Fibroblast of upper back skin (primary cell): ENCODE data around the gene ARHGAP20.
"Not testable (repeated sequence)": the region's sequence is repeated elsewhere in the genome, so short reads cannot be mapped to it uniquely, and the experiment has no call there.

Source experiments
- DNase-seq: peaks from one replicate; pipeline ENCODE4 v3.0.0-alpha.2; 2013

The ARHGAP20 gene

DNA sequence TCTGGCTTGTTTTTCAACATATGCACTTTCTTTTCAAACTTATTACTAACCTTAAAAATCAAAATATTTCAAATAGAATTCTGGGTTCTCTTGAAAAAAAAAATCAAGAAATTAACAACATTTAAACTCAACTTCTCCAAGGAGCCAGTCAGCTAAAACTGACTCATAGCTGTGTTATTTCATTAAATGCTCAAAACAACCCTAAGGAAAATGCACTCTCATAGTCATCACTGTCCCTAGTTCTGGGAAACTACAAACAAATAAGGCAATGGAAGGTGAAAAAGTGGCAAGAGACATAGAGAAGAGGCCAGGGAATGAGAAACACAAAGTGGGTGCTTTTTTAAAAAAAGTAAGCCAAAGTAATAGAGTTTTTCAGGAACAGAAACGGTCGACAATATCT lies 4.1 kb upstream of the ARHGAP20 start:
- peak; percentile 27 for DNase-seq

DNA sequence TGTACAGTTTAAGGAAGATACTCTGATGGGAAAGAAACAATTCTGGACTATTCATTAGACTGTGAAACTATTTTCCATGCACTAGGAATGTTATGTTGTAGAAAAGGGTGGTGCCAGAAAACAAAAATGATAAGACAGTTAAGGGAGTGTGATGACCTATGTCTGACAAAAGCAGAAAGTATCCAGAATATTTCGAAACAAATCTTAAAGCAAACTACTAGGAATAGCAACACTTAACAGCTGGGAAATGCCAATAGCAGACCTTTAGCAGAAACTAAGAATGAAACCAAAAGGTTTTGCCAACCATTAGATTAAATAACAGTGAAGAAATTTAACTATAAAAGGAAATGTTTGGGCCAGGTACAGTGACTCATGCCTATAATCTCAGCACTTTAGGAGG lies 3.3 kb upstream of the ARHGAP20 start:
- peak; percentile 72 for DNase-seq

DNA sequence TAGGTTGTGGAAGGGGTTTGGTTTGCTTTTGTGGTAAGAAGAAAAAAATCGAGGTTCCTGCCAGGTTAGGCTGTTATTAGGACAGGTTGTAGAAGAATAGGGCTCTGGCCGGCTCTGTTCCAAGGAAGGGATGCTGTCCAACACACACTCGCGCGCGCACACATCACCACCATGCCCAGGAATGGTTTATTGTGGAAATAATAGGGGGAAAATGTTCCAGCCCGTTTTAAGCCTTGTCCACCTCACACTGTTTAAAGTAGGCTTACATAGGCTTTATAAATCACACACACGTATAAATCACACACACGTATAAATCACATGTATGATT lies 1.2 kb upstream of the ARHGAP20 start:
- no peak for DNase-seq

DNA sequence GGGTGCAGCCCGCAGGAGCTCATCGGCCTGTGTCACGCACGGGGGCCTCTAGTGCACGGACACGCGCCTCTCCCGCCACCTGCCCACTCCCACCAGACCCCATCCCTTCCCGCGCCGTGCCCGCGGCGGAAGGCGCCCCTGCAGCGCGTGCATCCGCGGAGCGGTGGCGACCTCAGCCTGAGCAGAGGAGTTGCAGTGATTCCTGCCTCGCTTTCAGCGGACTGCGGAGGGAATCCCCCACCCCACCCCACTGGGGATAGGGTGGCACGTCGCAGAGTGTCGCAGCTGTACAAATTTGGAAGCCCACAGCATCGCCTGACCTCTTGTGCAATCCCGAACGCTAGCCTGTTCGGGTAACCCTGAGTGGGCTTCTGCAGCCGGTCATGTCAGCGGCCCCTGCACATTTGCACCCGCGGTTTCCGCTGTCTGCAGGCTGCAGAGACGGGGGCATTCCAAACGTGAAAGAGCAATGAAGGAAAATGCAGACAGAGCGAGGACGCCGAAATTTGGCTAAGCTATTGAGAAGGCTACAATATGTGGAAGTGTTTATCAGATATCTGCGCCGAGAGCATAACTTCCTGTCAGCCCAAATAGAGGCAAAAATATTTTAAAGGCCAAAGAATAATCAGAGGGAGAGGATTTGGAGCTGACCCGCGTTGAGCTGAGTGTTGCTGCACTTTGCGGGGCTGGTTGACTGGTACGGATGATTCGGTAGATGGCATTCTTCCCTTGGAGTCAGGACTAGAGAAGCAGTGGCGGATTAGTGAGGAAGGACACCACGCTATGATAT lies 617 bp upstream of the ARHGAP20 start:
- DNase-seq, result peak; percentile 25

DNA sequence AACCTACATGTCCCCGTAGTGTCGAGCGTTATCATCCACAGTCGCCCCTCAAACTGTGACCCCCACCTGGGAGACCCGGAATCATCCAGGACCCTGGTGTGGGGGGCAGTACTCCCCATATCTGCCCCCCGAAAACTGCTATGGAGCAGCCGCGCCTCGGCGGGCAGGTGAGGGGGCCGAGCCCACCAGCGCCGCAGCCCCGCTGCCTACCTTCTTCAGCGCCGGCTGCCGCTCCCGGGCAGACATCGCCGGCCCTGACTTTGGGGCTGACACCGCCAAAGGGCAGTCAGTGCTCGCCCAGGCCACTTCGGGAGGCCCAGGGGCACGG lies 825 bp downstream of the ARHGAP20 start:
- DNase-seq, result no peak

DNA sequence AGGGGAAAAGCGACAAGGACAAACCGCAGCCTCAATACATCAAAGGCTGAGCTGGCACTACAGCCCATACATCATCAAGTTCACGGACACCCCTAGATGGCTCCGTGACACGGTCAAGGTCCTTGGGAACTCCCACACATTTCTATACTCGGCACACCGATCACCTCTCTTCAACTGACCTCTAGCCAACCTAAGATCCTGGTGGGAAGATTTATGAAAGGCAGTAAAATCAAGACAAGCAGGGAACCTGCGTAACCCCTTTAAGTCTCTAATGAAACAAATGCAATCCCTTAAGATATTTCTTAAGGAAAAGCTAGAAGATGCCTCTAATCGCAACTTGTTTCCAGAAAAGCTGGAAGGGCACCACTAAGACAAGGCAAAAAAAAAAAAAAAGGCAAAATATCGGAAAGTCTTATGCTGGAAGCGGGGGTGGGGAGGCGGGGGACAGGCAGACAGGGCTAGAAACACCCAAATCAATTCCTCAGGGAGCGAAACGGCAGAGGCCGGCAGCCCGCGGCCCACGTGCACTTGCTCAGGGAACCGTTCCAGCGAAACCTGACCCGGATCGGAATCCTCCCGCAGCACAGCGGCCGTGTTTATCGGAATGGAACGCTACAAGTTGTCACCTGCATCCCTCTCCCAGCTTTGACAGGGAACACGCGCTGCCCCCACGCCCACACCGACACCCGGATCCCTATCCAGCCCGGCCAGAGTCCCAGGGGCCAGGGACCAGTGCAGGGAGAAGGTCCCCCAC lies 1.4 kb downstream of the ARHGAP20 start:
- no peak for DNase-seq

DNA sequence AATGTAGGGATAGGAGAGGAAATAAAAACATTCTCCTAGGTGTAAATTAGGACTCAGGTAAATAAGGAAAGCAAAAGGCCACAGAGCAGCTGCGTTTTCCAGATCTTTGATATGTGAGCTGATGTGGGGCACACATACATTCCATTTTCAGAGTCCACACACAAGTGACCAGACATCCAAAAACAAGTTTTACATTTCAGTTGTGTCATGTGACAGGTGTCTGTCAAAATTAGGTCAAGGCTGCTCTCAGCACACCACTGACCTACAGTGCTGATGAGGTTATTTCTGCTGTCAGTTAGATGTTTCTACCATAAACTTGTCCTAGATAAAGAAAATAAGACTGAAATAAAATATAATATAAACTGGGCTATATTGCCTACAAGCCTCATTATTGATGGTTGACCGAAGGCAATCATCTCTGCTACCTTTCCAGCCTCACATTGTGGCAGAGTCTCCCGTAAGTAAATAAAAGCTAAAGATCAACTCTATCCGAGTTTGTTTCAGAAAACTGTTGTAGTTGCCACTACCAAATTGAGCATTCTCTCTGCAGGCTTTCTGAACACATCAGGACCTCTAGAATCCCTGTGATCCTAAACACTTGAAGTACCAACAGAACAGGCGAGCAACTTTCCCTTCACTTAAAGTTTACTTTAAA lies 7.9 kb downstream of the ARHGAP20 start:
- no peak for DNase-seq

DNA sequence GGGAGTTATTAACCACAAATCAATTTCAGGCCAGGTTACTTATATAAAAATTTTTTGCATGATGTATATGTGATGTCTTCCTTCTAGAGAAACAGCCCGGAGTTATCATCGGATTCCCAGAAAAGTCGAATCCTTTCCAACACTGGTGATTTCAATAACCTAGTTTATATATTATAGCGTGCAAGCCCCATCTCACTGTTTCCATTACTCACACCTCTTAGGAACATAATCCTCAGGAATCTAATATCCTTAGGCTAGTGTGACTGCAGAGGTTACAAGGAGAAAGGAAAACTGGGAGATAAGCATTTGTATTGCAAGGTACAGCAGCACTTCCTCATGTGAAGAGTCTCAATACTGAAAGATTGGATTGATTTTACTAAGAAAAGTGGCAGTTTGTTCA lies 20.3 kb downstream of the ARHGAP20 start:
- DNase-seq, result peak; percentile 22

DNA sequence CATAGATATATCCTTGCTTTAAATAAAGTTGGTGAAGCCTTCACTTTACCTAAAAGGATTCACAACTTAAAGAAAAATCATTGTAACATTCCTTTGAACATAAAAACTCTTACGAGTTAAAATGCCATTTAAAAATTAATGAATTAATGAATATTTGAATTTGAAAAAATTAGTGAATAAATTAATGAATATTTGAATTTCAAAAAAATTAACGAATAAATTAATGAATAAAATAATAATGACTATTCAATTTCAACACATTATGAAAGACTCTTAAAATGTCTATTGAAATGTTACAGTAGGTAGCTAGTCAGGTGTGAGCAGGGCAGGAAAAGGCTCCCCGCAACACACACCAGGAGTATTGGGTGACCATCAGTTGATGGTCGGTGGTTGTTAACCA lies 22.9 kb downstream of the ARHGAP20 start:
- DNase-seq, result no peak

DNA sequence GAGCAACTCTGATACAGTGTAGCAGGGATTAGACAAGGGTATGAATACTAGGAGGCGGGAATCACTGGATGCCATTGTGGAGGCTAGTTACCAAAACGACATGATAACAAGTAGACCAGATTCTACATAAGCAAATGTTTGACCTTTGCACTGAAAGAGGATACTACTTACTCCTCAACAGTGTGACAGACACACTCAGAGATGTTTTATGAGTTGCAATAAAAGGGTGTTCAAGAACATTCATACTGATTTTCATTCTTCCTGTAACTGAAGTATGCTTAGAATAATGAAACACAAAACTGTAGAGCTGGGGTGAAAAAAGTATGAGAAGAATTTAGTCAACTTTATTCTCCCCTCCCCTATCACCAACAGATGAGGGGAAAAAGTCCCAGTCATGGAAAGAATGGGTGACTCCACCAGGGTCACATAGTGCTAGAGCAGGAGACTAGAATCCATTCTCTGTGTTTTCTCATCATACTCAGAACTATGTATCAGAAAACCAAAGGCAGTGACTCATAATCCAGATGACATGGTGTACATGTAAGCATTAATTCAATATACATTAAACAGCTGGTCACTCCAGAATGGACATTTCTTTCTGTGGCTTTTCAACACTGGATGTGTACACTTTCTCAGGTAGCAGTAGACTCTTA lies 32.8 kb downstream of the ARHGAP20 start:
- peak; percentile 61 for DNase-seq

DNA sequence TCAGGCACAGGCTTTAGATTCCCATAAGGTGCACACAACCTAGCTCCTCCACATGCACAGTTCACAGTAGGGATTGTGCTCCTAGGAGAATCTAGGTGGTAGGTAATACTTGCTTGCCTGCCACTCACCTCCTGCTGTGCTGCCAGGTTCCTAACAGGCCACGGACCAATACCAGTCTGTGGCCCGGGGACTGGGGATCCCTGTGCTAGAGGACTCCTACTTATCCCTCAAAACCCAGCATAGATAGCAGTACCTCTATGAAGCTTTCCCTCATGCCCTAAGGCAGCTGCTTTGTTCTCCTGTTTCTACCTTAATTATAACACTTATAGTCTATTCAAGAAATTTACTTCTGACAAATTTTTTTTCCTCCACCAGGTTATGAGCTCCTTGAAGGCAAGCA lies 36.7 kb downstream of the ARHGAP20 start:
- no peak for DNase-seq

DNA sequence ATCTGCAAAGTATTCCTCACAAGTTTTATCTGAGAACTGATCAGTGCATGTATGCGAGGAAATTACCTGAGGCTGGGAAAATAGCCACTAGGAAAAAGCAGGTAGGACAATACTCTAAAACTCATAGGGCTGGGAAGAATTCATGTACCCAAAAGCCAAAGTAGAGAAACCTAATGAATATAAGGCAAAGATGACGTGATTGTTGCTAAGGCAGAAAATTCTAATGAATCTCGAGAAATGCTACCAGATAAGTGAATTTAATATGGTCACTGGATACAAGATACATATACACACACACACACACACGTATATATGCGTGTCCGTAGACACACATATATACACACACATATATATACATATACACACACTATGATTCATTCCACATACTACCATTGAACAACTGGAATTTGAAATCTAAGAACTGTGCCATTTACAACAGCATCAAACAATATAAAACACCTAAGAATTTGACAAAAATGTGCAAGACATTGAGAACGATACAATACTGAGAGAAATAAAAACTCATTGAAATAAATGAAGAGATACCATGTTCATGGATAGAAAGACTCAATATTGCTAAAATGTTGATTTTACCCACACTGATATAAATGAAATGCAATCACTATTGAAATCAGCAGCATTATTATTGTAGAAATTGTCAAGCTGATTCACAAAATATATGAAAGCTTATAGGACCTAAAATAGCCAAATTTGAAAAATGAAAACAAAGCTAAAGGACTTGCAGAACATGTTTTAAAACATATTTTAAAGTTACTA lies 46.4 kb downstream of the ARHGAP20 start:
- no peak for DNase-seq

DNA sequence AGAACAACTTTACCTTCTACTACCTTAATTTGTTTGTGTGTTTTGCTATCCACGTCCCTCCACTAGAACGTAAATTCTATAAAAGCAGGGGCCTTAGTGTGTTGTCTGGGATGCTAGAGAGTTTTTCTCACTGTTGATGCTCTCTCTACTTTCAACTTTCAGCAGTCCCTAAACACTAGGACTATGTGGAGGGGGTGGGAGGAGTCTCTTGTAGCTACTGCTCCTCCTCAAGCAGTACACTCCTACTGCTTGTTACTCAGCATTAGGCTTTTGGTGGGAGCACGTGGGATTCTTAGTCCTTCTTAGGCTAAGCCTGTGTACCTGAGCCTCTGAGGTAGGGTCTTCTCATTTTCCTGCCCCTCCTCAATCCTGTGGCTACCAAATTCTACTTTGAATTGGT lies 56.3 kb downstream of the ARHGAP20 start:
- DNase-seq, result no peak

DNA sequence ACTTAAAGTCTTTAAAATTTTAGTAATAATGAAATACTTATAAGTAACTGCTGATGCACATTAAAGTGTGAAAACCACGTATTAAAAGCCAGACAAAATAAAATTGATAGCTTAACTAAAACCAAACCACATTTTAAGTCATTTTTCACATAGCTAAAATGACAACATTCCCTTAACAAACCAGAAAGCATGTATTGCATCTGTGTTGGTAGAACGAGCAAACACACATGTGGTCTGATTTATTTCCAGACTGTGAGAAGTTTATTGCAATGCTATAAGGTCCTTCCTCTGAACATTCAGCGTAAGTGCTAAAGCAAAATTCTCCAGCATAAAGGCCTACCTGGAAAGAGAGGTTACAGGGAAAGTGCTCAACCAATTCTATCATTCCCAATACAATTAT lies 57.8 kb downstream of the ARHGAP20 start:
- peak; percentile 44 for DNase-seq

DNA sequence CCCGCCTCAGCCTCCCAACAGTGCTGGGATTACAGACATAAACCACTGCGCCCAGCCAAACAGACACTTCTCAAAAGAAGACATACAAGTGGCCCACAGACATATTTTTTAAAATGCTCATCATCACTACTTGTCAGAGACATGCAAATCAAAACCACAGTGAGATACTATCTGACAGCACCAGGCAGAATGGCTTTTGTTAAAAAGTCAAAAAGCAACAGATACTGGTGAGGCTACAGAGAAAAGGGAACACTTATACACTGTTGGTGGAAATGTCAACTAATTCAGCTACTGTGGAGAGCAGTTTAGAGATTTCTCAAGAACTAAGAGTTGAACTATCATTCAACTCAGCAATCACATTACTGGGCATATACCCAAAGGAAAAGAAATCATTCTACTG lies 67.0 kb downstream of the ARHGAP20 start:
- DNase-seq, result no peak

DNA sequence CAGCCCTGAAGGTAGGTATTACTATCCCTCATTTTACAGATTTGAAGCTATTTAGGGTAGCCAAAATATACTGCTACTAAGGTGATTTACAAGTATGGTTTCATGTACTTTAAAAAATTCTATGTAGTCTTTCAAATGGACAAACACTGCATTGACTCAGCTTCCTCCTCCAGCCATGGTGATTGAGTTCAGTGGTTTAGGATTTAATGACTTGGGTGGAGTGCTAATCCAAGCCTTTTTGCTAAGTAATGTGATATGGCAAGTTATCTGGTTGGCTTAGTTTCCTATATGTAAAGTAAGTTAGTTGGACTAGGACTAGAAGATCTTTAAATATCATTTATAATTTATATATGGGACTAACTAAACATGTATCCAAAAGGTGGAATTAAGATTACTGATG lies 77.9 kb downstream of the ARHGAP20 start:
- no peak for DNase-seq

DNA sequence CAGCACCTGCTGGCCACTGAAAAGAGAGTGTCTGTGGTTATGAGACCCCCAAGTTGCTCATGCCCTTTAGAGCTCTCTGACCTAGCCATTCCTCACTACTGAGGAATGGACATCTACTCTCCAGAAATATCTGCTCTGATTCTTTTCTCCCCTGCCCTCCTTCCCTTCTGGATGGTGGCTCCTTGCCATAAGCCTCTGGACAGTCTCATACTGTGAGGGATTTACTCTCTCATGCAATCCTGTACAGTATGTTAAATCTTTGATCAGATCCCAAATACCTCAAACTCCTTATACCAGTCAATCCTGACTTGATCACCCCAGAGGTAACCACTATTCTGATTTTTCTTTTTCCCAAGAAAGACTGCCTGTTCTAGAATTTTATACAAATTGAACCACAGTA lies 80.7 kb downstream of the ARHGAP20 start:
- no peak for DNase-seq

DNA sequence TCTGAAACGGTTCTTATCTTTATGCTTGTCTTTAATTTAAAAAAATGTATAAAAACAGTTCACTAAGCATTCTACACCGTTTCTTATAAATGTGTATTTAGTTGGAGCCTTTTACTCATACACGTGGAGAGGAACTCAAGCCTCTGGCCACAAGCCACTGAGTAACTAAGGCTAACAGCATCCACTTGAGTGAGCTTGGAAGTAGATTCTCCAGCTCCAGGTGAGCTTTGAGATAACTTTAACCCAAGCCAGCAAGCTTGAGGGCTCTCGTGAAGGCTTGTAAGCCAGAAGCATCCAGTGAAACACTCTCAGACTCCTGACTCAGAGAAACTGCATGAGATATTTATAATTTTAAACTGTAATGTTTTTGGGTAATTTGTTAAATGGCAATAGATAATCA lies 82.6 kb downstream of the ARHGAP20 start:
- no peak for DNase-seq

DNA sequence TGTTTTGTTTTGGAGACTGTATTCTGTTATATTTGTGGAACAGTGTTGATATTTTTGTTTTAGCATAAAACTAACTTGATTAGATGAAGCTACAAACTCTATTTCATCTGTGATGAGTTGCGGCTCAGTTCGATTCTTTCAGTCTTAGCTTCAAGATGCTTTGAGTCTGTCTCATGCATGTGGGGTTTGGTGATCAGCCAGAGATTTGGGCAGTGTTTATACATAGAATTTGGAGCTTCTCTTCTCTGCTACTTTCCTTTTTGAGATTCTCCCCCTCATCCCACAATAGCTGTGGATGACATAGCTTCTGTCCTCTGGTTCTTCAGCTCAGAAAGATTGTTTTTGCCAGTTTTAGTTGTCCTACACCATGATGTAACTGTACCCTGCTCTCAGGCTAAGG lies 90.4 kb downstream of the ARHGAP20 start:
- peak; percentile 18 for DNase-seq

DNA sequence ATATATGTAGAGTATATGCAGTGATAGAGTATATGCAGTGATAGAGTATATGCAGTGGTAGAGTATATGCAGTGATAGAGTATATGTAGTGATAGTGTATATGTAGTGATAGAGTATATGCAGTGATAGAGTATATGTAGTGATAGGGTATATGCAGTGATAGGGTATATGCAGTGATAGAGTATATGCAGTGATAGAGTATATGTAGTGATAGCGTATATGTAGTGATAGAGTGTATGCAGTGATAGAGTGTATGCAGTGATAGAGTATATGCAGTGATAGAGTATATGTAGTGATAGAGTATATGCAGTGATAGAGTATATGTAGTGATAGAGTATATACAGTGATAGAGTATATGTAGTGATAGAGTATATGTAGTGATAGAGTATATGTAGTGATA lies 92.9 kb downstream of the ARHGAP20 start:
- DNase-seq, result not testable (repeated sequence)

DNA sequence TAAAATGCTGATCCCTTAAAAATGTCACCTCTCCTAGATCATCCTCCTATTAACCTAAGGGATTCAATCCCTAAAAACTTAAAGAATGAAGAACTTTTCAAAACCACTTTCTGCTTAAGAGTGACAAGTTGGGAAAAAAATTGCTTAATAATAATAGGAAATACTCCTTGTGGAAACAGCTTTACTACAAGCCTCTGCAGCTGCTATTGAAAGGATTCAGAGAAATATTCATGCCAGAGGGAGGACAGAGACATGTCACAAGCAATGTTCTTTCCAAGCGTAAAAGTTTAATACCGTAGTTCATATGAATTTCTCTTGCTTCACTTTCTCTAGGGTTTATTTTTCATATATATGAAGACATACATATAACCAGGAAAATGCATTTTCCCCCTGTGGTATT lies 98.2 kb downstream of the ARHGAP20 start:
- DNase-seq, result no peak

DNA sequence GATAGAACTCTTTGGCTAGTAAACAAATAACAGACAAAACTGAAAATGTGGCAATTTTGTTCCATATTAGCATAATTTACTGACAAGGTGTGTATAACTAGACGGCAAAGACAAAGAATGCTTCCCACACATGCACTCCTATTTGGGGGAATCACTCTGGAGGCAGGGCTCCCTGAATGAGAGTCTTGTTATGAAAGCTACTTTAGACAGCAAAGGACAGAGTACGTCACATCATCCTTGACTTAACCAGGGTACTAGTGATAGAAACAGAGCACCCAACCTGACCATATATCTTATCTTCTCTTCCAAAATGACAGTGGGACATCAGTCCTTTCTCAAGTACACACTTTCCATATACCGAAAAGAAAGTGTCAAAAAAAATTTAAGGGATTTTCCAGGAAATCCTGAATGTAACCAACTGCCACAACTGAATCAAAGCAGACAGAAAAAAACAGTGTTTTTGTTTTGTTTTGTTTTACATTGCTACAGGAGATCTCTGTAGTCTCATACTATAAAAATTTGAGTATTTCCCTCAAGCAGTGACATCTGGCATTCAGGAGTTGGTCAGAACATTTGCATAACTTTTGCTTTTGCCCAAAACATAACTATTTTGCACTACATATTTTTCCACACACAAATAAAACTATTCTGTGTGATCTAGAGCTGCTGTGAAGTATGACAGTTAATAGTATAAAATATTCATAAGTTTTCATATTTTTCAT lies 98.9 kb downstream of the ARHGAP20 start:
- DNase-seq, result no peak
